ENCODE measurements around the gene ANO8.

The ANO8 gene

DNA sequence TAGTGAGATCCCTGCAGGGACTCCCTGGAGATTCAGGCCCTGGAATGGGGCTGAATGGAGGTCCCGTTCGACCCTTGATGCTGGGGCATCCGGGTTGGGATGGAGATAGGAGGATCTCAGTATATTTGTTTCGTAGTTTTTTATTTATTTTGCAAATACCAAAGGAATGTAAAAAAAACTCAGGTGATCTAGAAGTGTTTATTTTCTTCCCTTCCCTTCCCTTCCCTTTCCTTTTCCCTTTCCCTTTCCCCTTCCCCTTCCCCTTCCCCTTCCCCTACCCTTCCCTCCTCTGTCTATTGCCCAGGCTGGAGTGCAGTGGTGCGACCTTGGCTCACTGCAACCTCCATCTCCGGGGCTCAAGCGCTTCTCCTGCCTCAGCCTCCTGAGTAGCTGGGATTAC, 7.2 kb upstream of the ANO8 start:
- DNase-seq = no peak

DNA sequence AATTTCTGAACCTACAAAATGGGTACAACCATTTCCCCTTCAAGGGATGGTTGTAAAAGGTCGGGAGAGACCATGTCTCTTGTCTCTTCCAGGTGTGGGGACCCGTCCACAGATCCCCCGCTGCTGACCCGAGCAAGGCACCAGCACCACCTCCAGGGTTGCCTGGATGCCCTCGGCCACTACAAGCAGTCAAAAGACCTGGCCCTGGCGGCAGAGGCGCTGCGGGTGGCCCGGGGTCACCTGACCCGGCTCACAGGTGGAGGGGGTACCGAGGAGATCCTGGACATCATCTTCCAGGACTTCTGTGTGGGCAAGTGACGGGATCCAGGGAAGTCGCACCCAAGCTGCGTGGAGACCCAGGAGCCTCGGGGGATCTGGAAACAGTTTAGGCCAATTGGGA, 6.7 kb upstream of the ANO8 start:
- DNase-seq = no peak

DNA sequence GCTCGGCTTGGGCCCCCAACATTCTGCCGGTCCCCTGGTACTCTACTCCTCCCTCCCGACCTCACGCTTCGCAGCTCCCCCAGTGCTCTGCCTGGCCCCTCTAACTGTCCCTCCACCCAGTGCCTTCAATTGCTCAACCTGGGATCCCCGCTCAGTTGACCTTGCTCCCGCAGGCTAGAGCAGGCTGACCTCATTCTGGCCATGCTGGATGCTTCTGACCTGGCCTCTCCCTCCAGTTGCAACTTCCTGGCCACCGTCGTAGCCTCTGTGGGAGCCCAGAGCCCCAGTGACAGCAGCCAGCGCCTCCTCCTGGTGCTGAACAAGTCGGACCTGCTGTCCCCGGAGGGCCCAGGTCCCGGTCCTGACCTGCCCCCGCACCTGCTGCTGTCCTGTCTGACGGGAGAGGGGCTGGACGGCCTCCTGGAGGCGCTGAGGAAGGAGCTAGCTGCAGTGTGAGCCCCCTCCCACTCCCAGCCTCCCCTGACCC, 6.3 kb upstream of the ANO8 start:
- no peak for DNase-seq

DNA sequence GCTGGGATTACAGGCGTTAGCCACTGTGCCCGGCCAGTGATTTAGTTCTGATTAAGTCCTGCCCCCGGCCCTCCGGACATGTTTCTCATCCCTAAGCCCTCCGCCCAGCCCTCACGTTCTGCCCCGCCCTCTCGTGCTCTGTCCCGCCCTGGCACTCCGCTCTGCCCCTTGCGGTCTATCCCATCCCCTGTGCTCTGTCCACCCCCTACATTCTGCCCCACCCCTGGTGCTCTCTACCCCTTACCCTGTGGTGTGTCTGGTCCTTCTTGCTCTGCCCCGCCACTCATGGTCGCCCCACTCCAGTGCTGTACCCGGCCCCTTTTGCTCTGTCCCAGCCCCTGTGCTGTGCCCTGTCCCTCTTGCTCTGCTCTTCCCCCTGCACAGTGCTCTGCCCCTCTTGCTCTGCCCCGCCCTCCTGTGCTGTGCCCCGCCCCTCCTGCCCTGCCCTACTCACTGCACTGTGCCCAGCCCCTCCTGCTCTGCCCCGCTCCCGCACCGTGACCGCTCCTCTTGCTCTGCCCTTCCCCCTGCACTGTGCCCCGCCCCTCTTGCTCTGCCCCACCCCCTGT, 5.7 kb upstream of the ANO8 start:
- no peak for DNase-seq

DNA sequence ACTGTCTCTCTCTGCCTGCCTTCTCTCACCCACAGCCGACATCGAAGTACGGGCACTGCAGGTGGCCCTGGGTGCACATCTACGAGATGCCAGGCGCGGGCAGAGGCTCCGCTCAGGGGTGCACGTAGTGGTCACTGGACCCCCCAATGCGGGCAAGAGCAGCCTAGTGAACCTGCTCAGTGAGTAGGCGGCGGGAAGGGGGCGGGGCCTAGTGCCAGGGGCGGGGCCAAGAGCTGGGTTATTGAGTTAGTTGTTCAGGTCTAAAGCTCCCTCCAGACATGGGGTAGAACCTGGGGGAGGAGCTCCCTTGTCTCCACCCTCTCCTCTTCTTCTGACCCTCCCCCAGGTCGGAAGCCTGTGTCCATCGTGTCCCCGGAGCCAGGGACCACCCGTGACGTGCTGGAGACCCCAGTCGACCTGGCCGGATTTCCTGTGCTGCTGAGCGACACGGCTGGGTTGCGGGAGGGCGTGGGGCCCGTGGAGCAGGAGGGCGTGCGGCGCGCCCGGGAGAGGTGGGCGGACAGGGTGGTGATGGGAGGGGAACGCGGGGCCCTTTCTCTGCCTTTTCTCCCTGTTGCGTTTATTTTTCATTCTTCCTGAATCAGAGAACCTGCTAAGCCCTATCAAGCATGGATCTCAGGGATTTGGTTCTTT, 4.6 kb upstream of the ANO8 start:
- DNase-seq = no peak

DNA sequence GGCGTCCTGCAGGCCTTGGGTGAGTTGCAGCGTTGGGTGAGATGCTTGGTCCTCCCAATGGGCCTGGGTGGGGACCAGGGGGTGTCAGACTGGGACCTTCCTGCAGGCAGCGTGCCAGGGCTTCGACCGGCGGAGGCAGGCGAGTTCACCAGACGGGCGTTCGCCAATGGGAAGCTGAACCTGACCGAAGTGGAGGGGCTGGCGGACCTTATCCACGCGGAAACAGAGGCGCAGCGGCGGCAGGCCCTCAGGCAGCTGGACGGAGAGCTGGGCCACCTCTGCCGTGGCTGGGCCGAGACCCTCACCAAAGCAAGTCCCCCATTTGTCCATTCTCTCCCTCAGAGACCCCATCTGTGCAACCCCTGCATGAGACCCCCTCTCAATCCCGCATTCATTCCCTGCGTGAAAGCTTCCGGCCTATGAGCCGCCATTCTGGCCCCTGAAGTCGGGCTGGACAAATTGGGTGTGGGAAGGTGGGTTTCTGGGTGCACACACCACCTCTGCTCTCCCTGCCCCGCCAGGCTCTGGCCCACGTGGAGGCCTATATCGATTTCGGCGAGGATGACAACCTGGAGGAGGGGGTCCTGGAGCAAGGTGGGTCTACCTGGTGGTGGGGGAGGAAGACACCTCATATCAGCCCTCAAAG, 3.9 kb upstream of the ANO8 start:
- no peak for DNase-seq

DNA sequence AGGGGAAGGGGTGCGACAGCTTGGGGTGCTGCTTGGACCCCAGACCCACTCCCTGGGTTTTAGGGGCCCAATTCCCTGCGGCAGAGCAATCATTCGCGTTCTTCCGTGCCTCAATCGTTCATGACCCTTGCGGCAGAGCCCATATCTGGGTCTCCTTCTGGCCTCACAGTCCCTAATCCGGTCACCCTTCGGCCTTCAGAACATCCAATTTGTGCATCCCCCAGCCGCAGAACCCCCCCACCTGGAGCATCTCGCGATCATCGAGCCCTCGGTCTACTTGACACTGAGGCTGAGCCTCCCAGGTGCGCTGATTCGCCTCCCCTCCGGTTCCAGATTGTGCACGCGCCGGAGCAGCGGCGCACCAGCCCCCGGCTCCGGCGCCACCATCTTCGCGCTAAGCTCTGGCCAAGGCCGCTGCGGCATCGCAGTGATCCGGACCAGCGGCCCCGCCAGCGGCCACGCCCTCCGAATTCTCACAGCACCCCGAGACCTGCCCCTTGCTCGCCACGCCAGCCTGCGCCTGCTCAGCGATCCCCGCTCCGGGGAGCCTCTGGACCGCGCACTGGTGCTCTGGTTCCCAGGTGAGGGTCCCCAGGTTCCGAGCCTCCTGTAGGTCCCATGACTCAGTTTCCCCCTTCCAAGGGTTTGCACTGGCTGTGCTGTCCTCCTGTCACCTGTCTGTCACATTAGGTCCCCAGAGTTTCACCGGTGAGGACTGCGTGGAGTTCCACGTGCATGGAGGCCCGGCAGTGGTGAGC, 3.2 kb upstream of the ANO8 start:
- DNase-seq = no peak

DNA sequence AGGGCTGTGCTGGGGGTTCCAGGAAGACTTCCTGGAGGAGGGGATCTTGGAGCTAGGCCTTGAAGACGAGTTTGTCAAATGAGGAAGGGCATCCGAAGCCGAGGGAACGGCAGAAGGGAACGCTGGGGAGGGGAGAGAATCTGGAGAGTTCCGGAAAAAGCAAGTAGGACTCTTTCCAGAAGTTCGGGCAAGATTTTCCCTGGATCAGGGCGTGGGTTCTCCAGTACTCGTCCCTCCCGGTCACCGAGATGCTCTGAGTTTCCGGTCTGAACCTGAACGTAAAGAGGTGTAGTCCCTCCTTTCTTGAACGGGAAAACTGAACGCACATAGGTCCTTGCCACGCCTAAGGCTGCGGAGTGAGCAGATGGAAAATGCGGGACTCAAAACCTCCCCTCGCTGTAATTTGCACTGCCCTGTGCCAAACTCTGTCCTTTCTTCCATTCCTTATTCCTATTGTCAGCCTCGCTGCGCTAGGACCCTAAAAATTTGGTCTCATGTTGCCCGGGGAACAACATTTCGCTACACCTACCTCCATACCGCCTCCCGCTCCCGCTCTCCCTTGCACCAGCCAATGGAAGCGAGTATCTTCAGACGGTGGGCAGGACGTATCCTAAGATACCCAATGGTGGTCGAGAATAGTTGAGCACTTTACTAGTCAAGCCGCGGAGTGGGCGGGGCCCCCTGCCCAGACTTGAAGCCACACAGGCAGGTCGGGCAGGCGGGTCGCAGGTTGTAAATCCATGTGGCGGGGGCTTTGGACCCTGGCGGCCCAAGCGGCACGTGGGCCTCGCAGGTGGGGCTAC, 2.4 kb upstream of the ANO8 start, which contains the start of gene GTPBP3:
TSS of gene GTPBP3 (plus strand) at position 682 of the 803 bp plus-strand sequence. CDS start at position 741, 59 bp downstream.
- DNase-seq = peak; percentile 96

DNA sequence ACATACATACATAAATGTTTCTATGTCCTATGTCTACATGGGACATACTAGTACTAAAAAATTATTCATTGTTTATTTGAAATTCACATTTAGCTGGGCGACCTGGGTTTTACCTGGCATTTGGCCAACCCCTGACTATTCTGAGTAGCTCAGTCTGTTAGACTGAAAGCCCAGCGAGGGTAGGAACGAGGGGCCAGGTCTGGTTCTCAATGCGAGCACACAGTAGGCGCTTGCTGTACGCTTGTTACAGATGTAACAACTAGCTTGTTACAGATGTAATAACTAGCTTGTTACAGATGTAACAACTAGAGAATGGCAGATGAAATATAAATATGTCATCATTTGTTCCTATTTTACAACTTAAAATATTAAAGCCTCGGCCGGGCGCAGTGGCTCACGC, 920 bp upstream of the ANO8 start:
- no peak for DNase-seq

DNA sequence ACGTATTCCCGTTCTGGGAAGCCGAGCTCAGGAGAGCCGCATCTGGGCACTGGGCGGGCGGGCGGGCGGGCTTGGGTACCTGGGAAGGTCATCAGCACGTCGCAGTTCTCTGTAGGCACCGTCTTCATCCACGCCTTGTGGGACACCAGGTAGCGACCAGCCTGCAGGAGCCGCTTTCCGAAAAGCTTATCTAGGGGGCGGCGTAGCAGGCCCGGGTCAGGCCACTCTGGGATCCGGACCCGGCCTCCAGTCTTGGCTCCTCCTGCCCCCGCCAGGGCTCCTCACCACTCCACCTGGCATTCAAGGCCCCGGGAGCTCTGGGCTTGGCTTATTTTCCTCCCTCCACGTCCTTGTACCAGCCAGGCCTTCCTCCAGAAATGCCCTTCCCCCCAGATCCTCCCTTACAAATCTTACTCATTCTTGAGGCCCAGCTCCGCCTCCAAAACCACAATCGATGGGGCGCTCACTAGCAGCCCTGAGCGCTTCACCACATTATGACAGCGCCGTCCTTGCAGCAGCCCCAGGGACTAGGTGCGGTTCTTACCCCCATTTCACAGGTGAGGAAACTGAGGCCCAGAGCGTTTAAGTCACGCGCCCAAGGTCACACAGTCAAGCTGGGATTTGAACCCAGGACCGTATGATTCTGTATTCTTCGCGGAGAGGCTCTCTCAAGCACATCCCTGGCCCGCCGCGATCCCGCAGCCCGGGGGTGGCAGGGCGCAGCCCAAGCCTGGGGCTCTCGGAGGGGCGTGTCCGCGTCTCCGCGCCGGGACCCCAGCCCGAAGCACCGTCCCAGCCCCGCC, 843 bp downstream of the ANO8 start:
- DNase-seq = peak; percentile 65

DNA sequence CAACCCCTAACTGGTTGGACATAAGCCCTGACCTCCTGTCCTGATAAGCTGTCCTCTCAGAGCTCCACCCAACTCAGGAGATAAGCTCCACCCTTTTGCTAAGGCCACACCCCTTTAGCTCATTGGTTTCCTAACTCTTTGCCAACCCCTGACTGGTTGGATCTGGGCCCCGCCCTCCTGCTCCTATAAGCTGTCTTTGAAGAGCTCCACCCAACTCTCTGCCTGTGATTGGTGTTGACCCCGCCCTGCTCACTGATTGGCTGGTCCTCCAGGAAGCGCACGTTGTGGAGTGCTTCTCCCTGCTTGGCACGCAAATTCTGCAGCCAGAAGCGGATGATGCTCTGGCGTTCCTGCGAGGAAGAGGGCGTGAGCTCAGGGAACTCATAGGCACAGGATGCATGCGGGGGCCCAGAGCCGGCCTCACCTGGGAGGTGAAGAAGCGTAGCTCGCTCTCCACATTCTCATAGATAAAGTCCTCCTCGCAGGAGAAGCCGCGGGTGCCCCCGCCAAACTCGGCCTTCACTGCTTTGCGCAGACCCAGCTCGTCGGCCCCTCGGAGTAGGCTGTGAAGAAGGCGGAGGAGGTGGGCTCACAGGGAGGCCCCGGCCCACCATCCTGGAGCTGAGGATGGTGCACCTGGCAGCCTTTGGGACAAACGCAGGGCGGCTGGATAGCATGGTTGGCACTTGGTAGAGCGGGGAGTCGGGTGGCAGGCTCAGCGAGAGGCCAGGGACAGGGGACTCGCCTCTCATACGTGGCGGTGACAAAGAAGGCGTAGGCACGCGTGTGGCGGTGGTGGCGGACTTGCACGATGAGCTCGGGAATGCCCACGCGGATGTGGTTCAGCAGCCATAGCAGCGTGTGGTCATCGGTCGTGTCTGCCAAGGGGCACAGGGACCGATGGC, 1.7 kb downstream of the ANO8 start:
- DNase-seq = no peak

DNA sequence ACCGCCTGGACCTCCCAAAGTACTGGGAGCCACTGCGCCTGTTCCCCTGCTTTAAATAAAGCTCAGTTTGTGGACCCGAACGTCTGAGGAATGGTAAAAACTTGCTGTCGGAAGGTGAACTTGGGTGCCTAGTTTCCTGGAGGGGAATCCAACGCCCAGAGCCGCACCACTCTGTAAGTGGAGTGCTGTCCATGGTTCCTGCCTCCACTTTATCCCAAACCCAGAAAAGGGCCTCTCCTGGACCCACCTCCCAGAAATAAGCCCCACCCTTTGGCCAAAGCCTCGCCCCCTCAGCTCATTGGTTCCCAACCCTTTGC, 2.3 kb downstream of the ANO8 start:
- DNase-seq = no peak

DNA sequence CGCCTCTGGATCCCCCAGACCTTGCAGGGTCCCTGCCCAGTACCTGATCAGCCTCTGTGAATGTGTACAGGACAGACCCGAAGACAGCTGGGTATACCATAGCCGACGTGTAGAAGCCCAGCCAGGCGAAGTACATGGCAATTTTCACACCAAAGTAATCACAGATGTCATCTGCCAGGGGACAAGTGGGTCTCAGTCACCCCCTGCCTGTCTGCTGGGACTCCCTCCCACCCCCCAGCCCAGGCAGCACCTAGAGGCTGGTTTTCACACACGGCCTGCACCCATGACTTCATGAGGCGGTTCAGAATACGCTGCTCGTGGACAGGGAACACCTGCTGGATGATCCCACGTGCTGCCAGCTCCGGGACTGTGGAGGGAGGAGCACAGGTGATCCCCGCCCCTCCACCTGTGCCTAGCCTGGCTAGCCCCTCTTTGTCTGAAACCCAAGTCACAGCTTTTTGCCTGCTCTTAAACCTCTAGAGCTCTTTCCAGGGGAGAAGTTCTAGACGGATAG, 3.6 kb downstream of the ANO8 start:
- no peak for DNase-seq

DNA sequence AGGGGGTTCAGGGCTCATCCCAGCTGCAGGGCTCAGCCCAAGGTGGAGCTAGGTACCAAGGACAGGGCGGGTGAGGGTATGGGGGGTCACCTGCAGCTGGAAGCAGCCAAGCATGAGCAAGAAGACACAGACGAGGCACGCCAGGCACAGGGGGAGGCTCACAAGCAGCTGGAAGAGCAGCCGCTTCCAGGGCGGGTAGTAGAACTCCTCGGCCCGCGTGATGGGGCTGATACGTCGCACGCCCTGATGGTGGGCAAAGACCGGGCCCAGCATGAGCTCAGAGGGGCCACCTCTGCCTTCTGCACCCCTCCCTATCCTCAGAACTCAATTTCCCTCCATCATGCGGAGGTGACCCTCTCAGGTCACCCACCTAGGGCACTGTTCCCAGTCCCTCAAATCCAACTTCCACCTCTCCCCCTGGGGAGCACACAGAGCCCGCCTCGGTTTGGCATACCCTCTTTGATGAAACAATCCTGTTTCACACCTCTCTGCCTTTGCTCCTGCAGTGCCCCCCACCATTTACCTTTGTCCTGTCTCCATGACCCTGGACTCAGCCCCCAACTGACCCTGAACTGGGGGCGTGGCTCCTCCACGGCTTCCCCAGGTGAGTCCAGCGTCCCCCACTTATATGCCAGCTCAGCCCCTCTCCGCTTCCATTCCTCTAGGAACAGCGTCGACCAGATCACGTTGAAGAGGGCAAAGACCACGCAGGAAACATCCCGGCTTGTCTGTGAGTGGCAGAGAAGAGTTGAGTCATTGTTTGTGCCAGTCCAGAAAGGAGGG, 4.2 kb downstream of the ANO8 start:
- DNase-seq = no peak

DNA sequence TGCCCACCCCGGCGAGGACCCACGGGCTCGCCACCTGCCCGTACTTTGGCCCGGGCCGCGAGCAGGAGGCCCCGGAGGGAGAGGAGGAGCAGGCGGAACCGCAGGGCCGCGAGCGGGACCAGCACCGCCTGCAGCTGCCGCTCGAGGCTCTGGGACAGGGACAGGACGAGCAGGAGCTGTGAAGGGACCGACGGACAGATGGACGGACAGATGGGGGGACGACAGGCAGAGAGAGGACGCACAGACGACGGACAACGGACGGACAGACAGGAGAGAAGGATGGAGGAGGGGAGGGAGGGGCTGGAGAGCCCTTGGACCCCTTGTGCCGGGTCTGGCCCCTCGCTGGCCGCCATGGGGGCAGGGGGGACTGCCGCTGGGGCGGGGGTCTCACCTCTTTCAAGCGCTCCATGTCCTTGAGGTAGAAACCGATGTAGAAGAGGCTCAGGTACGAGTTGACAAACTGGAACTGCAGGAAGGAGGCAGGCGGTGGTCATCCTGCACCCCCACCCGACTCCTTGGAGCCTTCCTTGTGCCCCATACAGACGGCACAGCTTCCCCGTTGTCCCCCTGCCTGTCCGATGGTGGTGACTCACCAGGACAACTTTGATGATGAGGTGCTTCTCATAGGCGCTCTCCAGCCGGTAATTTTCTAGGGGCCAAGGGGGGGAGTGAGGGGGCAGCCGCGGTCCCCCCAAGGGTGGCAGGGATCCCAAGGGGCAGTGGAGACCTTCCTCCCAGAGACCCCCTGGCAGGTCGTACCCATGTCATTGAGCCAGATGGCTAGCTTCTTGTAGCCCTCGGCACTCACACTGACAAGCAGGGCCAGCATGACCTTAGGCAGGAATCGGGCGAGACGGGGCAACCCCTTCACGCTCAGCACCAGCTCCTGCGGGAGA, 5.0 kb downstream of the ANO8 start:
- DNase-seq = no peak

DNA sequence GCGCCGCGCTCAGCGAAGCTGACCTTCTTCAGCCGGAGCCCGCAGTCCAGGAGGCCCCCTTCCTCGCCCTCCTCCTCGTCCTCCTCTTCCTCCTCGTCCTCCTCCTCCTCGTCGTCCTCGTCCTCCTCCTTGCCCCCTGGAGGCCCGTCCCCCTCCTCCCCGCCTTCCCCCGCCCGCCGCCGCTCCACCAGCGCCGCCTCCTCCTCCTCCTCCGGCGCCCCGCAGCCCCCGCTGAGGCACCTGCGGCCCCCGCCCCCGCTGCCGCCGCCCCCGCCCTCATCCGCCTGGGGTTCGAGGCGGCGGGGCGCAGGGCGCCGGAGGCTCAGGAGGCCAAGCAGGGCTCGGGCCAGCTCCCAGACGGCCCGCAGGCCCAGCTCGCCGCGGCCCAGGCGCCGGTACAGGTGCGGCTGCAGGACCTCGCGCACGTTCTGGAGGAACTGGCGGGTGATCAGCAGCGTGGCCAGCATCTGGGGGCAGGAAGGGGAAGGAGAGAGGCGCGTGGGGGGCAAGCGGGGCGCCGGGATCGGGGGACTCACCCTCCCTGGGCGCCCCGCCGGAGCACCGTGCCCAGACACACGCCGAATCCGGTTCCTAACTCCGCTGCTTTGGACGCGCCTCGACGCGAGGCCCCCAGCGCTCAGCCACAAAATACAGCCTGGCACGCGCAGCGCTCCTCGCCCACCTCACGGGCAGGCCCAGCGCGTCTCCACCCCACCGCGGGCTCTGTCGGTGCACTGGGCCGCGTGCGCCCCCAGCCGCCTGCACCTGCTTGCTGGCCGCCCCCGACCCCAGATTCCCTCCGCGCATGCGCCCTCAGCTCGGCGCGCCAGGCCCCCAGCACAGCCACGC, 5.9 kb downstream of the ANO8 start:
- peak; percentile 30 for DNase-seq

DNA sequence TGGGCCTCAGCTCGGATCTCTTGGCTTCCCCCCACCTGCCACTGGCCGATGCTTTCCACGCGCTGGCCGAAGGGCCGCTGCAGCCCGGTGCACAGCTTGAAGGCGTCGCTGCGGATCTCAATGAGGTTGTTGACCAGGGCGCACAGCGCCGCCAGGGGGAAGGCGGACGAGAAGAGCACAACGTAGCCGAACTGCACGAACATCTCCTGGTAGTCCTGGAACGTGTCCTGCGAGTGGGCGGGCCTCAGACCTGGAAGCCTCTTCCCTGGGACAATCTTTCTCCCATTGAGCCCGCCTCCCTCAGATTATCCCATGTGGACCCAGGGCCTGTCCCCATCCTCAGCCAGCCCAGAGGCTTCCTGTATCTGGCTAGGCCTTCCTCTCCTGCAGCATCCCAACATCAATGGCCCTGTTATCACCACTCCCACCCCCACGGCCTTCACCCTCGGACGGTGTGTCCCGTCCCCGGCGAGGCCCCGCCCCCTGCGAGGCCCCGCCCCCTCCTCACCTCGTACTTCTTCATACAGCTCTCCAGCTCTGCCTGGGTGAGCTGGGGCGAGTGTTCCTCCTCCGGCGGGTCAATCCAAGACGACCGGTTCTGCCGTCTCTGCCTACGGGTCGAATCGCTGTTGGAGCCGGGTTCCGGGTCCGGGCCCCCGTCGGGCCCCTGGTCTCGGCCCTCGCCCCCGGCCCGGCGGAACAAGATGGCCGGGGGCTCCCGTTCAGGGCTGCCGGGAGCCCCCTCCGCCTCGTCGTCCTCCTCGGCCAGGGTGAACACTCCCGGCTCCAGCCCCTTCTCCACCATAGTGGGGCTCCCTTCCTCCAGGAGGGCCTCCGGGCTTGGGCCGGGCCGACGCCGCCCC, 6.8 kb downstream of the ANO8 start:
- DNase-seq = peak; percentile 48

Measured in central memory CD4-positive, alpha-beta T cell (primary cell).